OCI-LY3 (cell line): Measurements from ENCODE around the gene SHISAL2A.

ENCODE experiments used
- CTCF ChIP-seq: fragments of 200-600, 300-600 bp; sonication (generic); IDR thresholded peaks from 2 replicates; pipeline ENCODE4 v1.5.1; 2014; ENCODE audit warnings: antibody characterized with exemption, low read length, low read depth
- EZH2phosphoT487 ChIP-seq: fragments of 200-600 bp; shearing (Covaris generic); IDR thresholded peaks from 2 replicates; pipeline ENCODE4 v1.6.1; 2018; ENCODE audit warnings: antibody characterized with exemption, mixed run types, low read depth

GRCh38 chr1:52683367-52683940, 50.5 kb downstream of the SHISAL2A start:
- TF ChIP-seq CTCF (no peak), EZH2phosphoT487 (no peak)
